ENCODE data around the gene RAB3C. TPM values are rescaled to one million over a fixed set of nuclear protein-coding genes. Genes with fewer than 3 reads are reported as not detected.
A peak's percentile ranks its signal among the peaks of the same experiment; 100 is the strongest.
"Not testable (repeated sequence)": the region's sequence is repeated elsewhere in the genome, so short reads cannot be mapped to it uniquely, and the experiment has no call there.

The RAB3C gene
- not detected for total RNA-seq

GRCh38 chr5:58582803-58583491 lies at the start of gene RAB3C:
TSS of gene RAB3C (plus strand) at chr5:58583075. CDS start at chr5:58583209, 134 bp downstream.
- Mint-ChIP-seq H3K4me1 (ENCODE audit: low read depth) (peaks cover 18% of the 10 kb centered on the region), H3K27me3 (ENCODE audit: low read depth) (peaks cover 41% of the 10 kb centered on the region), H3K4me3 (peak within 1 kb of the TSS; percentile 73), H3K9me3 (no peaks in the 10 kb centered on the region), H3K36me3 (ENCODE audit: low read depth) (no peaks in the 10 kb centered on the region), H3K27ac (no peak within 1 kb of the TSS)
- CTCF ChIA-PET: no interaction called here
- DNase-seq: peak; percentile 78
- intact Hi-C loops (cut with micrococcal nuclease): no loop called here

- H3K27ac Mint-ChIP-seq; CTCF ChIA-PET; H3K36me3 Mint-ChIP-seq (ENCODE audit: low read depth): not testable (repeated sequence)
These were observed 40.9 kb upstream of the RAB3C start for GRCh38 chr5:58541935-58542334.

GRCh38 chr5:58542709-58543108 lies 40.2 kb upstream of the RAB3C start:
- H3K36me3 Mint-ChIP-seq (ENCODE audit: low read depth): peaks cover 3% of the 10 kb centered on the region

More at GRCh38 chr5:58541935-58542334, 40.9 kb upstream of the RAB3C start:
- intact Hi-C loops (cut with micrococcal nuclease); H3K4me3 Mint-ChIP-seq; H3K27me3 Mint-ChIP-seq (ENCODE audit: low read depth); H3K4me1 Mint-ChIP-seq (ENCODE audit: low read depth); DNase-seq: not testable (repeated sequence)
- H3K9me3 Mint-ChIP-seq: peaks cover 16% of the 10 kb centered on the region

GRCh38 chr5:58543723-58544122 lies 39.2 kb upstream of the RAB3C start:
- Mint-ChIP-seq H3K27me3 (ENCODE audit: low read depth) (peaks cover 6% of the 10 kb centered on the region), H3K9me3 (peaks cover 14% of the 10 kb centered on the region), H3K36me3 (ENCODE audit: low read depth) (peaks cover 3% of the 10 kb centered on the region), H3K4me1 (ENCODE audit: low read depth) (no peaks in the 10 kb centered on the region), H3K4me3 (no peak overlapping the region), H3K27ac (no peak overlapping the region)
- no peak for DNase-seq
- CTCF ChIA-PET: no interaction called here
- intact Hi-C loops (cut with micrococcal nuclease): no loop called here

More at GRCh38 chr5:58542709-58543108, 40.2 kb upstream of the RAB3C start:
- H3K9me3 Mint-ChIP-seq: peaks cover 16% of the 10 kb centered on the region
- no peak for DNase-seq
- no peak overlapping the region for H3K27ac Mint-ChIP-seq
- CTCF ChIA-PET: no interaction called here
- no peaks in the 10 kb centered on the region for H3K4me1 Mint-ChIP-seq (ENCODE audit: low read depth)
- H3K27me3 Mint-ChIP-seq (ENCODE audit: low read depth): peaks cover 7% of the 10 kb centered on the region
- intact Hi-C loops (cut with micrococcal nuclease): no loop called here
- no peak overlapping the region for H3K4me3 Mint-ChIP-seq

- intact Hi-C loops (cut with micrococcal nuclease): no loop called here
- no peak for DNase-seq
- no peak overlapping the region for H3K27ac Mint-ChIP-seq
- H3K36me3 Mint-ChIP-seq (ENCODE audit: low read depth): peaks cover 1% of the 10 kb centered on the region
- H3K9me3 Mint-ChIP-seq: peaks cover 12% of the 10 kb centered on the region
- H3K4me1 Mint-ChIP-seq (ENCODE audit: low read depth): no peaks in the 10 kb centered on the region
- H3K27me3 Mint-ChIP-seq (ENCODE audit: low read depth): peaks cover 8% of the 10 kb centered on the region
- no peak overlapping the region for H3K4me3 Mint-ChIP-seq
- CTCF ChIA-PET: no interaction called here
These were observed 38.7 kb upstream of the RAB3C start for GRCh38 chr5:58544195-58544594.

GRCh38 chr5:58544926-58545325 lies 37.9 kb upstream of the RAB3C start:
- CTCF ChIA-PET: no interaction called here
- no peak for DNase-seq
- Mint-ChIP-seq H3K4me3 (no peak overlapping the region), H3K4me1 (ENCODE audit: low read depth) (no peaks in the 10 kb centered on the region), H3K36me3 (ENCODE audit: low read depth) (no peaks in the 10 kb centered on the region), H3K9me3 (peaks cover 9% of the 10 kb centered on the region), H3K27me3 (ENCODE audit: low read depth) (peaks cover 10% of the 10 kb centered on the region), H3K27ac (no peak overlapping the region)
- intact Hi-C loops (cut with micrococcal nuclease): no loop called here

GRCh38 chr5:58545912-58546311 lies 37.0 kb upstream of the RAB3C start:
- Mint-ChIP-seq H3K27me3 (ENCODE audit: low read depth) (peaks cover 10% of the 10 kb centered on the region), H3K4me3 (no peak overlapping the region), H3K4me1 (ENCODE audit: low read depth) (no peaks in the 10 kb centered on the region), H3K27ac (no peak overlapping the region), H3K9me3 (peaks cover 3% of the 10 kb centered on the region), H3K36me3 (ENCODE audit: low read depth) (no peaks in the 10 kb centered on the region)
- intact Hi-C loops (cut with micrococcal nuclease): no loop called here
- CTCF ChIA-PET: no interaction called here
- no peak for DNase-seq

GRCh38 chr5:58548068-58548467 lies 34.8 kb upstream of the RAB3C start:
- Mint-ChIP-seq H3K4me1 (ENCODE audit: low read depth) (no peaks in the 10 kb centered on the region), H3K27me3 (ENCODE audit: low read depth) (peaks cover 10% of the 10 kb centered on the region), H3K4me3 (no peak overlapping the region), H3K36me3 (ENCODE audit: low read depth) (no peaks in the 10 kb centered on the region), H3K9me3 (peaks cover 1% of the 10 kb centered on the region), H3K27ac (no peak overlapping the region)
- intact Hi-C loops (cut with micrococcal nuclease): no loop called here
- no peak for DNase-seq
- CTCF ChIA-PET: interaction anchor here (1.0 kb wide), 1 partner anchor 268 kb away, joined by 3 read pairs; no protein-coding TSS in a partner anchor

GRCh38 chr5:58551492-58551891 lies 31.4 kb upstream of the RAB3C start:
- Mint-ChIP-seq H3K27me3 (ENCODE audit: low read depth) (peaks cover 6% of the 10 kb centered on the region), H3K27ac (no peak overlapping the region), H3K9me3 (peaks cover 1% of the 10 kb centered on the region), H3K4me1 (ENCODE audit: low read depth) (no peaks in the 10 kb centered on the region), H3K4me3 (no peak overlapping the region), H3K36me3 (ENCODE audit: low read depth) (no peaks in the 10 kb centered on the region)
- intact Hi-C loops (cut with micrococcal nuclease): no loop called here
- DNase-seq: no peak
- CTCF ChIA-PET: no interaction called here

- DNase-seq; intact Hi-C loops (cut with micrococcal nuclease); CTCF ChIA-PET; H3K9me3 Mint-ChIP-seq; H3K36me3 Mint-ChIP-seq (ENCODE audit: low read depth); H3K4me1 Mint-ChIP-seq (ENCODE audit: low read depth); H3K27ac Mint-ChIP-seq; H3K27me3 Mint-ChIP-seq (ENCODE audit: low read depth); H3K4me3 Mint-ChIP-seq: not testable (repeated sequence)
These were observed 25.1 kb upstream of the RAB3C start for GRCh38 chr5:58557665-58558338.

GRCh38 chr5:58563016-58563700 lies 19.7 kb upstream of the RAB3C start:
- H3K27ac Mint-ChIP-seq; DNase-seq; intact Hi-C loops (cut with micrococcal nuclease); CTCF ChIA-PET; H3K4me1 Mint-ChIP-seq (ENCODE audit: low read depth); H3K9me3 Mint-ChIP-seq; H3K36me3 Mint-ChIP-seq (ENCODE audit: low read depth); H3K27me3 Mint-ChIP-seq (ENCODE audit: low read depth); H3K4me3 Mint-ChIP-seq: not testable (repeated sequence)

- H3K27me3 Mint-ChIP-seq (ENCODE audit: low read depth); CTCF ChIA-PET; H3K4me3 Mint-ChIP-seq; intact Hi-C loops (cut with micrococcal nuclease); H3K9me3 Mint-ChIP-seq; H3K27ac Mint-ChIP-seq; DNase-seq; H3K4me1 Mint-ChIP-seq (ENCODE audit: low read depth); H3K36me3 Mint-ChIP-seq (ENCODE audit: low read depth): not testable (repeated sequence)
These were observed 18.6 kb upstream of the RAB3C start for GRCh38 chr5:58564043-58564832.

Measured in activated naive CD4-positive, alpha-beta T cell treated with anti-CD3 and anti-CD28 coated beads for 36 hours (primary cell).